Left ventricle myocardium inferior (tissue), 1 donor: Measurements from ENCODE around the gene AKT1S1. TPM values are rescaled to one million over a fixed set of nuclear protein-coding genes. Genes with fewer than 3 reads are reported as not detected.

Experiments
- DNase-seq: peaks from one replicate; pipeline ENCODE4 v3.0.0-alpha.2; 2020
- H3K27ac ChIP-seq: fragments of 200-600 bp; replicated peaks from 2 replicates; pipeline ENCODE4 v1.8.0; 2021
- H3K27me3 ChIP-seq: fragments of 200-600 bp; 2 replicates; pipeline ENCODE4 v1.8.0; 2021; ENCODE audit warnings: low read depth
- H3K36me3 ChIP-seq: fragments of 200-600 bp; 2 replicates; pipeline ENCODE4 v1.8.0; 2021
- H3K4me1 ChIP-seq: fragments of 200-600 bp; 2 replicates; pipeline ENCODE4 v1.8.0; 2021
- H3K4me3 ChIP-seq: fragments of 200-600 bp; 2 replicates; pipeline ENCODE4 v1.8.0; 2021; ENCODE audit warnings: mild to moderate bottlenecking, moderate library complexity
- H3K9me3 ChIP-seq: fragments of 200-600 bp; replicated peaks from 2 replicates; pipeline ENCODE4 v1.8.0; 2021
- intact Hi-C: fragments of 100-400 bp; cut with micrococcal nuclease; formaldehyde crosslinking; loops from one replicate; pipeline ENCODE4 v1.11.0; 2022
- total RNA-seq: library from RNA; stranded (reverse); fragmentation: NEBNext Ultra II Directional; extraction: Animal tissue kit (Norgen Biotek cat#: 25700); gene quantifications from one replicate; pipeline ENCODE4 v1.2.1, GENCODE V29; 2021
- TF ChIP-seq, protein P1 (sequence below): fragments of 200-600 bp; IDR thresholded peaks from 2 replicates; pipeline ENCODE4 v1.8.0; 2021; ENCODE audit warnings: antibody characterized with exemption, mild to moderate bottlenecking, borderline replicate concordance
- donor health status: DM: no; HTN: yes; CAD: no; lungs with severe emphysema.

AKT1S1 gene
- total RNA-seq, 1 donor from 2014 or later, result 36.0 TPM

DNA sequence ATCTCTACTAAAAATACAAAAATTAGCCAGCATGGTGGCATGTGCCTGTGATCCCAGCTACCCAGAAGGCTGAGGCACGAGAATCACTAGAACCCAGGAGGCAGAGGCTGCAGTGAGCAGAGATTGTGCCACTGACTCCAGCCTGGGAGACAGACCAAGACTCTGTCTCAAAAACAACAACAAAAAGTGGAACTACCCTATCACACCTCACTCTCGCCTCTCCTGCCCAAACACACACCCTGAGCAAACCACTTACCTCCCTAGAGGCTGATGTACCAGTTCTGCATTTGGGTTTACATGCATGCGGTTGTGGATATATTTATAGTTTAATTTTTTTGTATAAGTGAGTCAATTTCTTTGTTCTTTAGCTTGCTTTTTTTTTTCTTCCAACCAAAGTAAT lies 33.9 kb downstream of the AKT1S1 start:
- DNase-seq, result no peak
- Histone ChIP-seq H3K4me1 (peaks cover 6% of the 10 kb centered on the region), H3K36me3 (peaks cover 17% of the 10 kb centered on the region), H3K27me3 (no peaks in the 10 kb centered on the region), H3K9me3 (no peaks in the 10 kb centered on the region), H3K27ac (no peak overlapping the region), H3K4me3 (no peak overlapping the region)
- TF ChIP-seq, protein P1, sequence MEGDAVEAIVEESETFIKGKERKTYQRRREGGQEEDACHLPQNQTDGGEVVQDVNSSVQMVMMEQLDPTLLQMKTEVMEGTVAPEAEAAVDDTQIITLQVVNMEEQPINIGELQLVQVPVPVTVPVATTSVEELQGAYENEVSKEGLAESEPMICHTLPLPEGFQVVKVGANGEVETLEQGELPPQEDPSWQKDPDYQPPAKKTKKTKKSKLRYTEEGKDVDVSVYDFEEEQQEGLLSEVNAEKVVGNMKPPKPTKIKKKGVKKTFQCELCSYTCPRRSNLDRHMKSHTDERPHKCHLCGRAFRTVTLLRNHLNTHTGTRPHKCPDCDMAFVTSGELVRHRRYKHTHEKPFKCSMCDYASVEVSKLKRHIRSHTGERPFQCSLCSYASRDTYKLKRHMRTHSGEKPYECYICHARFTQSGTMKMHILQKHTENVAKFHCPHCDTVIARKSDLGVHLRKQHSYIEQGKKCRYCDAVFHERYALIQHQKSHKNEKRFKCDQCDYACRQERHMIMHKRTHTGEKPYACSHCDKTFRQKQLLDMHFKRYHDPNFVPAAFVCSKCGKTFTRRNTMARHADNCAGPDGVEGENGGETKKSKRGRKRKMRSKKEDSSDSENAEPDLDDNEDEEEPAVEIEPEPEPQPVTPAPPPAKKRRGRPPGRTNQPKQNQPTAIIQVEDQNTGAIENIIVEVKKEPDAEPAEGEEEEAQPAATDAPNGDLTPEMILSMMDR, result no peak
- intact Hi-C loops, result no loop called here

DNA sequence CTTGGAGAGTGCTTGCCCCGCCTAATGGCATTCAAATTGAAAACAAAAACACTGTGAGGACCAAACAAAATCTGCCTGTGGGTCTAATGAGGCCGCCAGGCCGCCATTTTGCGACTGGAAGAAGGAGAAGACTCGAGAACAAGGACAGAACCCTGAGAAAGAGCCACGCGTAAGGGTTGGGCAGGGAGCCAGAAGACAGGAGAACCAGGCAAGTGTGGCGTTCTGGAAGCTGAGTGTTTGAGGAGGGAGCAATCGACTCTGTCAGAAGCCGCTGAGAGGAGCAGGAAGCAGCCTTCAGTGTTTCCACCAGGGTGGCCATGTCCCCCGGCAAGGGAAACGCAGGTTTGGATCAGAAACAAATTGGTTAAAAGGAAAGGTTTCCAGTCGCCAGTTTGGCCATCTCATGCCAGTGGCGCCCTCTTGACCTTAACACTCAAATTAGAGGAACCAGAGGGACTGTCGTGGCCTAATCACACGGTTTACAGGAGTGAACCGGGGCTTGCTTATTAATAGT lies 36.4 kb downstream of the AKT1S1 start:
- Histone ChIP-seq H3K36me3 (peaks cover 40% of the 10 kb centered on the region), H3K27me3 (no peaks in the 10 kb centered on the region)
- intact Hi-C loops, result no loop called here

DNA sequence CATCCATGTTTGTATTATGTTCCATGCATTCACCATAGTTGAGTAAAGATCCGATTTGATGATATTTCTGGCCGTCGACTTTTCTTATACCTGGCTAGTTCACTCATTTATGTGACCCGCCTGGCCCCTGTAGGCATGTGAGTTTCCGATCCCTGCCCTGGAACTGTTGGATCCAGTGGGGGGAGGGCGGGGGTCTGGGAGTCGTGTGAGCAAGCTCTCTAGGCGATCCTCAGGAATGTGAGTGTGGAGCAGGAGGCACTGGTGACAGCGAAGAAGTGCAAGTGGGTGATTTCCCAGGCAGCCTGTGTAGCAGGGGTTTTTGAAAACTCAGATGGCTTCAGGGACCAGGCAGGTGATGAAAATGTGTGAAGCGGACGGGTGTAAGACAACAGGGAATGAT lies 36.8 kb downstream of the AKT1S1 start:
- Histone ChIP-seq H3K9me3 (no peaks in the 10 kb centered on the region), H3K36me3 (peaks cover 45% of the 10 kb centered on the region), H3K4me1 (peaks cover 6% of the 10 kb centered on the region), H3K27me3 (no peaks in the 10 kb centered on the region), H3K4me3 (no peak overlapping the region), H3K27ac (no peak overlapping the region)
- no peak for DNase-seq
- TF ChIP-seq, protein P1, result no peak
- intact Hi-C loops, result no loop called here

More for the DNA sequence above, 36.4 kb downstream of the AKT1S1 start:
- Histone ChIP-seq H3K4me1 (peaks cover 6% of the 10 kb centered on the region), H3K9me3 (no peaks in the 10 kb centered on the region), H3K4me3 (no peak overlapping the region), H3K27ac (no peak overlapping the region)
- DNase-seq, result no peak
- TF ChIP-seq, protein P1, result no peak

DNA sequence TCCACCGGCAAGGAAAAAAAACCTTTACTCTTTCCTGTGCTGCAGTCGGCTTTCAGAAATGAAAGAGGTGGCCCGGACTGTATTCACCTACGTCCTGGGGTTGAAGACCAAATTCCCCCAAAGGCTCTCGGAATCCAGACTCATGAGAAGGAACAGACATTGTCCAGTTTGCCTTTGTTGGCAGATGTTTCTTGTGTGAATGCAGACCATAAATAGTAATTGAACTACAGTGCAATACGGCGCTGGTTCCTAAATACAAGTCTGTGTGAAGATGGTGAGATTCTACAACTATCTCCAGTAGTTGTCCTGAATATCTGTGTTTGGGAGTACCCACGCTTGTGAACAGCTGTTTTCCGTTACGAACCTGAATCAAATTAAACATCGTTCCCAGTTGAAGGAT lies 37.4 kb downstream of the AKT1S1 start:
- Histone ChIP-seq H3K9me3 (no peaks in the 10 kb centered on the region), H3K4me1 (peaks cover 6% of the 10 kb centered on the region), H3K27me3 (no peaks in the 10 kb centered on the region), H3K36me3 (peaks cover 51% of the 10 kb centered on the region), H3K4me3 (no peak overlapping the region), H3K27ac (peak overlapping the region; percentile 57)
- intact Hi-C loops, result no loop called here
- TF ChIP-seq, protein P1, result no peak
- DNase-seq, result no peak

DNA sequence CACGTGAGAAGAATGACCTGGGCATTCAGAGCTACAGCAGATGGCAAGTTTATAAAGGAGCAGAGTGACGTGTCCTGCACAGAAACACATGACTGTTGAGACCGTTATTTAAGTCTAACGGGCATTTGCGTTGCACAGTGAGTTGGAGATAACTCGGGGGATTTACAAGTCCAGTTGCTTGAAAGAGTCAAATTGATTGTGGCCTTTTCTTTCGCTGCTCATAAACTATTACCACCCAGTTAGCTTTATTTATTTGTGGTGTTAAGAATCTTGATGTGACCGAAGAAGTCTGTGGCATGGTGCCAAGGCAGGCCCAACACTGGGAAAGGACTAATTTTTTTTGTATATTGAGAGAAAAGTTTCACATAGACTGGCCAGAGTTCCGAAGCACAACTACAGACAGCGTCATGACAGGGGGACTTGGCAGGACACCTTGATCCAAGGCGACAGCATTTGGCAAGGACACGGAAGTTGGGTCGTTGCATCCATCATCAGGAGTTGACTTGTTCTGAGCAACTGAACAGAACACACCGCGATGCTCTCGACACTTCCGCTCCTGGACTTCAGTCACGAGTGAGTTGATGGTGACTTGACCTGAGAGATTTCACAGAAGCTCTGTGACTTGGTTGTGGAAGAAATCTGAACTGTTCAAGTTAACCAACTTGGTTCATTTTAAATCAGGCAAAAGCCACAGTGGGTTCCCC lies 38.1 kb downstream of the AKT1S1 start:
- DNase-seq, result no peak
- H3K9me3 ChIP-seq, result no peaks in the 10 kb centered on the region
- H3K27ac ChIP-seq, result peak overlapping the region; percentile 57
- intact Hi-C loops, result no loop called here
- no peak overlapping the region for H3K4me3 ChIP-seq
- TF ChIP-seq, protein P1, result no peak
- H3K27me3 ChIP-seq, result no peaks in the 10 kb centered on the region
- H3K36me3 ChIP-seq, result peaks cover 58% of the 10 kb centered on the region
- peaks cover 6% of the 10 kb centered on the region for H3K4me1 ChIP-seq
